ENCODE results near the gene CITED4.

The CITED4 gene

GRCh38 chr1:40823983-40824382, 38.2 kb downstream of the CITED4 start:
- Histone ChIP-seq H3K4me3 (ENCODE audit: low read depth, low read length) (no peak overlapping the region), H3K27me3 (ENCODE audit: control insufficient read depth, insufficient read depth, low read length) (no peaks in the 10 kb centered on the region), H3K9me3 (ENCODE audit: control insufficient read depth, low read length) (no peaks in the 10 kb centered on the region), H3K36me3 (ENCODE audit: control insufficient read depth, insufficient read depth, low read length) (no peaks in the 10 kb centered on the region), H3K4me1 (no peaks in the 10 kb centered on the region), H2AFZ (no peak overlapping the region), H3K9ac (no peak overlapping the region), H3K79me2 (no peaks in the 10 kb centered on the region), H3K4me2 (ENCODE audit: low read length) (no peak overlapping the region), H3K27ac (no peak overlapping the region)
- TF ChIP-seq, protein P1, sequence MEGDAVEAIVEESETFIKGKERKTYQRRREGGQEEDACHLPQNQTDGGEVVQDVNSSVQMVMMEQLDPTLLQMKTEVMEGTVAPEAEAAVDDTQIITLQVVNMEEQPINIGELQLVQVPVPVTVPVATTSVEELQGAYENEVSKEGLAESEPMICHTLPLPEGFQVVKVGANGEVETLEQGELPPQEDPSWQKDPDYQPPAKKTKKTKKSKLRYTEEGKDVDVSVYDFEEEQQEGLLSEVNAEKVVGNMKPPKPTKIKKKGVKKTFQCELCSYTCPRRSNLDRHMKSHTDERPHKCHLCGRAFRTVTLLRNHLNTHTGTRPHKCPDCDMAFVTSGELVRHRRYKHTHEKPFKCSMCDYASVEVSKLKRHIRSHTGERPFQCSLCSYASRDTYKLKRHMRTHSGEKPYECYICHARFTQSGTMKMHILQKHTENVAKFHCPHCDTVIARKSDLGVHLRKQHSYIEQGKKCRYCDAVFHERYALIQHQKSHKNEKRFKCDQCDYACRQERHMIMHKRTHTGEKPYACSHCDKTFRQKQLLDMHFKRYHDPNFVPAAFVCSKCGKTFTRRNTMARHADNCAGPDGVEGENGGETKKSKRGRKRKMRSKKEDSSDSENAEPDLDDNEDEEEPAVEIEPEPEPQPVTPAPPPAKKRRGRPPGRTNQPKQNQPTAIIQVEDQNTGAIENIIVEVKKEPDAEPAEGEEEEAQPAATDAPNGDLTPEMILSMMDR (IDR thresholded peaks at IDR 0.05) = no peak

- no peaks in the 10 kb centered on the region for H3K27me3 ChIP-seq (ENCODE audit: control insufficient read depth, insufficient read depth, low read length)
- H3K4me3 ChIP-seq (ENCODE audit: low read depth, low read length) = no peak overlapping the region
- H3K4me1 ChIP-seq = no peaks in the 10 kb centered on the region
- no peak overlapping the region for H3K9ac ChIP-seq
- no peaks in the 10 kb centered on the region for H3K79me2 ChIP-seq
- no peaks in the 10 kb centered on the region for H3K36me3 ChIP-seq (ENCODE audit: control insufficient read depth, insufficient read depth, low read length)
- H3K27ac ChIP-seq = no peak overlapping the region
- no peak overlapping the region for H2AFZ ChIP-seq
- no peaks in the 10 kb centered on the region for H3K9me3 ChIP-seq (ENCODE audit: control insufficient read depth, low read length)
- TF ChIP-seq, protein P1 (IDR thresholded peaks at IDR 0.05) = no peak
- no peak overlapping the region for H3K4me2 ChIP-seq (ENCODE audit: low read length)
These were observed 38.8 kb downstream of the CITED4 start for GRCh38 chr1:40823345-40823744.

- Histone ChIP-seq H3K4me2 (ENCODE audit: low read length) (no peak overlapping the region), H3K27me3 (ENCODE audit: control insufficient read depth, insufficient read depth, low read length) (no peaks in the 10 kb centered on the region), H3K79me2 (no peaks in the 10 kb centered on the region), H3K9me3 (ENCODE audit: control insufficient read depth, low read length) (no peaks in the 10 kb centered on the region), H3K4me1 (no peaks in the 10 kb centered on the region), H2AFZ (no peak overlapping the region), H3K9ac (no peak overlapping the region), H3K27ac (no peak overlapping the region), H3K36me3 (ENCODE audit: control insufficient read depth, insufficient read depth, low read length) (no peaks in the 10 kb centered on the region), H3K4me3 (ENCODE audit: low read depth, low read length) (no peak overlapping the region)
- TF ChIP-seq, protein P1 (IDR thresholded peaks at IDR 0.05) = no peak
These were observed 39.3 kb downstream of the CITED4 start for GRCh38 chr1:40822890-40823289.

DNA sequence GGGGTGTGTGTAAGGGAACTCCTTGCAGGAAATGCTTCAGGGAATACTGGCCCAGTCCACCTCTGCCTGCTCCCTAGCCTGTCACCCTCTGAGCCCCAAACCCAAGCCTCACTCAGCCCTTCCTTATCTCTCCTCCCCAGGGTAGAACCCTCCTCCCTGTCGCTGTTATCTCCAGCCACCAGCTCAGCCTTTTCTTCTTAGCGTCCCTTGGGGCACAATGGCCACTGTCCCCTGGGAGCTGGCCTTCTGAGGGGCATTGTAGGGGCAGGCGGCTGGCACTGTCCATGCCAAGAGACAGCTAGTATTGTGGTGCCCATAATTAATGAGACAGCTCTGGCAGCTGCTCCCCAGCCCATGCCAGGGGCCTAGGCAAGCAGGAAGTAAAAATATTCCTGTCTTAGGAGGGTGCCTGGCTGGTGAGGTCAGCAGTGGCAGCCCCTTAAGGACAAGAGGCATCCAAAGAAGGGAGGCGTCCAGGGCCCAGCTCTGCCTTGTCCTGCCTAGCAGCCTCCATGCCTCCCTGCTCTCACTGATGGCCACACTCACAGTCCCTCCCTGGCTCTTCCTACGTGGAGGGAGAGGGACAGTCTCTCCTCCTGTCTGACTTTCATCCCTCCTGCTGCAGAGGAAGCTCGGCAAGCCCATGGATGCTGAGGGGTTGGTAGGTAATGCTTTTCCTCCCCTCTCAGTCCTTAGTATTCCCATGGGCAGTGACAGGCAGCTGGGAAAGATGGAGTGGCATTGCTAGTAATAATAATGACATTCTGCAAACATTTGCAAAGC, 41.1 kb downstream of the CITED4 start:
- Histone ChIP-seq H3K9me3 (ENCODE audit: control insufficient read depth, low read length) (no peaks in the 10 kb centered on the region), H2AFZ (no peak overlapping the region), H3K79me2 (no peaks in the 10 kb centered on the region), H3K4me3 (ENCODE audit: low read depth, low read length) (no peak overlapping the region), H3K27me3 (ENCODE audit: control insufficient read depth, insufficient read depth, low read length) (no peaks in the 10 kb centered on the region), H3K4me2 (ENCODE audit: low read length) (no peak overlapping the region), H3K4me1 (no peaks in the 10 kb centered on the region), H3K9ac (no peak overlapping the region), H3K36me3 (ENCODE audit: control insufficient read depth, insufficient read depth, low read length) (no peaks in the 10 kb centered on the region), H3K27ac (no peak overlapping the region)
- TF ChIP-seq, protein P1 (IDR thresholded peaks at IDR 0.05) = no peak

GRCh38 chr1:40820251-40820797, 41.8 kb downstream of the CITED4 start:
- TF ChIP-seq, protein P1 (IDR thresholded peaks at IDR 0.05) = no peak
- no peak overlapping the region for H3K4me3 ChIP-seq (ENCODE audit: low read depth, low read length)
- H3K9ac ChIP-seq = no peak overlapping the region
- H3K4me2 ChIP-seq (ENCODE audit: low read length) = no peak overlapping the region
- no peaks in the 10 kb centered on the region for H3K27me3 ChIP-seq (ENCODE audit: control insufficient read depth, insufficient read depth, low read length)
- no peak overlapping the region for H2AFZ ChIP-seq
- no peaks in the 10 kb centered on the region for H3K9me3 ChIP-seq (ENCODE audit: control insufficient read depth, low read length)
- no peak overlapping the region for H3K27ac ChIP-seq
- H3K79me2 ChIP-seq = no peaks in the 10 kb centered on the region
- H3K36me3 ChIP-seq (ENCODE audit: control insufficient read depth, insufficient read depth, low read length) = no peaks in the 10 kb centered on the region
- H3K4me1 ChIP-seq = no peaks in the 10 kb centered on the region
